Liver (tissue), 9 donors: ENCODE results near the gene INSYN1. TPM values are rescaled to one million over a fixed set of nuclear protein-coding genes. Genes with fewer than 3 reads are reported as not detected.

Experiments
- DNase-seq: peaks from one replicate; pipeline ENCODE4 v3.0.0-alpha.2; 2017; ENCODE audit warnings: low spot score
- H3K27ac ChIP-seq, 2 donors: one replicate each; pipeline ENCODE4 v1.7.0; 2013; ENCODE audit warnings: inconsistent platforms in 2 of 2, low read length in 2 of 2, control low read depth in 1 of 2, low read depth in 1 of 2, mild to moderate bottlenecking in 1 of 2
- H3K27me3 ChIP-seq, 4 donors: one replicate each; pipeline versions ENCODE4 v1.6.1 to v1.7.0; 2013; ENCODE audit warnings: low read length in 3 of 4, inconsistent platforms in 1 of 4, mild to moderate bottlenecking in 1 of 4, moderate library complexity in 1 of 4; ENCODE audit not compliant: control insufficient read depth in 4 of 4, insufficient read depth in 4 of 4
- H3K36me3 ChIP-seq, 4 donors: one replicate each; pipeline versions ENCODE4 v1.6.1 to v1.7.0; 2013; ENCODE audit warnings: low read length in 3 of 4, mild to moderate bottlenecking in 3 of 4, low read depth in 1 of 4, moderate library complexity in 1 of 4; ENCODE audit not compliant: control insufficient read depth in 4 of 4, insufficient read depth in 3 of 4
- H3K4me1 ChIP-seq, 4 donors: one replicate each; pipeline versions ENCODE4 v1.6.1 to v1.7.0; 2013; ENCODE audit warnings: low read length in 3 of 4, mild to moderate bottlenecking in 3 of 4, moderate library complexity in 1 of 4; ENCODE audit not compliant: control insufficient read depth in 4 of 4, insufficient read depth in 4 of 4
- H3K4me3 ChIP-seq, 3 donors: one replicate each; pipeline versions ENCODE4 v1.6.1 to v1.7.0; 2013; ENCODE audit warnings: low read length in 3 of 3, control low read depth in 1 of 3, low read depth in 1 of 3, mild to moderate bottlenecking in 1 of 3
- H3K9ac ChIP-seq, 2 donors: one replicate each; pipeline ENCODE4 v1.7.0; 2013; ENCODE audit warnings: low read length in 2 of 2, mild to moderate bottlenecking in 2 of 2, moderate library complexity in 2 of 2, control low read depth in 1 of 2, low read depth in 1 of 2
- H3K9me3 ChIP-seq, 4 donors: one replicate each; pipeline versions ENCODE4 v1.6.1 to v1.7.0; 2013; ENCODE audit warnings: low read length in 3 of 4; ENCODE audit not compliant: control insufficient read depth in 4 of 4
- EGR1 ChIP-seq, 2 donors: IDR thresholded peaks; 2 replicates each; pipeline ENCODE4 v1.6.1; 2016 to 2018; ENCODE audit warnings: antibody characterized with exemption in 2 of 2, low read depth in 2 of 2
- FOXA1 ChIP-seq: IDR thresholded peaks from 2 replicates; pipeline ENCODE4 v1.6.1; 2016; ENCODE audit warnings: antibody characterized with exemption
- FOXA2 ChIP-seq: IDR thresholded peaks from 2 replicates; pipeline ENCODE4 v1.6.1; 2016; ENCODE audit warnings: antibody characterized with exemption
- GABPA ChIP-seq, 2 donors: IDR thresholded peaks in 1 of 2; conservative IDR thresholded peaks in 1 of 2; 2 replicates each; pipeline ENCODE4 v1.6.1; 2016; ENCODE audit warnings: antibody characterized with exemption in 2 of 2, mild to moderate bottlenecking in 1 of 2, moderate library complexity in 1 of 2
- HNF4A ChIP-seq, 2 donors: conservative IDR thresholded peaks; 2 replicates each; pipeline ENCODE4 v1.6.1; 2016; ENCODE audit warnings: antibody characterized with exemption in 2 of 2, mild to moderate bottlenecking in 2 of 2
- HNF4G ChIP-seq: IDR thresholded peaks from 2 replicates; pipeline ENCODE4 v1.6.1; 2016; ENCODE audit warnings: antibody characterized with exemption
- JUND ChIP-seq, 2 donors: IDR thresholded peaks; 2 replicates each; pipeline ENCODE4 v1.6.1; 2016; ENCODE audit warnings: antibody characterized with exemption in 2 of 2
- NR2F2 ChIP-seq: IDR thresholded peaks from 2 replicates; pipeline ENCODE4 v1.6.1; 2016; ENCODE audit warnings: antibody characterized with exemption
- RAD21 ChIP-seq, 2 donors: IDR thresholded peaks; 2 replicates each; pipeline ENCODE4 v1.6.1; 2016; ENCODE audit warnings: antibody characterized with exemption in 2 of 2, mild to moderate bottlenecking in 2 of 2
- RXRA ChIP-seq, 2 donors: IDR thresholded peaks; 2 replicates each; pipeline ENCODE4 v1.6.1; 2017 to 2018; ENCODE audit warnings: antibody characterized with exemption in 2 of 2, mild to moderate bottlenecking in 1 of 2
- SP1 ChIP-seq: IDR thresholded peaks from 2 replicates; pipeline ENCODE4 v1.6.1; 2018; ENCODE audit warnings: antibody characterized with exemption, mild to moderate bottlenecking
- TAF1 ChIP-seq: conservative IDR thresholded peaks from 2 replicates; pipeline ENCODE4 v1.6.1; 2016; ENCODE audit warnings: antibody characterized with exemption, mild to moderate bottlenecking
- YY1 ChIP-seq: IDR thresholded peaks from 2 replicates; pipeline ENCODE4 v1.6.1; 2016; ENCODE audit warnings: antibody characterized with exemption, mild to moderate bottlenecking
- WGBS: extraction: QIAGEN DNeasy Blood & Tissue Kit; methylation state at CpG from one replicate; pipeline ENCODE4 v1.1.7; 2013; 5-methylcytosine and 5-hydroxymethylcytosine counted together
- polyA plus RNA-seq, 2 donors: library from polyadenylated mRNA; stranded (reverse) in 1 of 2; unstranded in 1 of 2; fragments of 200-250 nt in 1 of 2; fragments of >200 nt in 1 of 2; fragmentation: Nextera tagmentation in 1 of 2; extraction: Ambion mirVana in 1 of 2; gene quantifications; one replicate each; pipeline versions ENCODE4 v1.2.1 to v1.2.3, GENCODE V29; 2013 to 2015
- total RNA-seq, 2 donors: library from RNA; depleted of rRNA; stranded (reverse); fragments of >200 nt; gene quantifications; one replicate each; pipeline ENCODE4 v1.2.3, GENCODE V29; 2014
- TF ChIP-seq, protein P1 (sequence below): fragments of 150-350 bp; IDR thresholded peaks from 2 replicates; pipeline ENCODE4 v1.5.1; 2017; ENCODE audit warnings: improper control_type of control experiment, low read depth, low read length; ENCODE audit not compliant: missing input control
- TF ChIP-seq, protein P2 (sequence below): IDR thresholded peaks from 2 replicates; pipeline ENCODE4 v1.6.1; 2016; ENCODE audit warnings: antibody characterized with exemption
- TF ChIP-seq, protein P3 (sequence below): IDR thresholded peaks from 2 replicates; pipeline ENCODE4 v1.6.1; 2016; ENCODE audit warnings: antibody characterized with exemption, mild to moderate bottlenecking
- TF ChIP-seq, protein P4 (sequence below): IDR thresholded peaks from 2 replicates; pipeline ENCODE4 v1.6.1; 2016; ENCODE audit warnings: antibody characterized with exemption
- TF ChIP-seq, protein P5 (sequence below): IDR thresholded peaks from 2 replicates; pipeline ENCODE4 v1.6.1; 2016; ENCODE audit warnings: antibody characterized with exemption
- donor health status: healthy.
- donor health status: healthy.
- donor health status: healthy.
- donor health status: healthy.
- donor health status: healthy.

Gene INSYN1
- total and polyA plus RNA-seq, 4 donors, result 0.16 to 0.37 (median 0.25) TPM; not detected in 1

DNA sequence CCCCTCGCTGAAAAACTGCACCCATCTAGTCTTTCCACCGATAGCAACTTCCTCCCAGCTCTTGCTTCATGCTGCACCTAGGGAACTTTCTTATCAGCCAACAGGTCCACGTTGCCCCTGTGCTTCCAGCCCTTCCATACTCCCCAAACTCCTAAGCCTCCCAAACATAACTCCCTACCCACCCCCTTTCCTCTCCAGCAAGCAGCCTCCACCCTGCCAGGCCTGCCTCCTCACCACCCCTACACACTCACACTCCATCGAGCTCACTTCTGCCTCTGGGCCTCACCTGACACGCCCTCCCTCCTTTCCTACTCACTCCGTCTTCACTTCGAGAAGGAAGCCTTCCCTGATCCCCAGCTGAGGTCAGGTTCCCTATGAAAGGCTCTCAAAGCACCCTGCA lies 8.1 kb downstream of the INSYN1 start:
- no peak overlapping the region for H3K4me3 ChIP-seq
- H3K9me3 ChIP-seq, result no peaks in the 10 kb centered on the region
- DNase-seq, result no peak
- no peak overlapping the region for H3K27ac ChIP-seq
- H3K36me3 ChIP-seq, result no peaks in the 10 kb centered on the region
- 78% methylated on average over 7 of the region's 7 CpGs for WGBS
- no peak overlapping the region for H3K9ac ChIP-seq
- no peak for TF ChIP-seq RAD21 (IDR thresholded peaks at IDR 0.05)
- no peak for TF ChIP-seq HNF4A (conservative IDR thresholded peaks at IDR 0.05)
- TF ChIP-seq HNF4G, result no peak
- TF ChIP-seq, protein P1, sequence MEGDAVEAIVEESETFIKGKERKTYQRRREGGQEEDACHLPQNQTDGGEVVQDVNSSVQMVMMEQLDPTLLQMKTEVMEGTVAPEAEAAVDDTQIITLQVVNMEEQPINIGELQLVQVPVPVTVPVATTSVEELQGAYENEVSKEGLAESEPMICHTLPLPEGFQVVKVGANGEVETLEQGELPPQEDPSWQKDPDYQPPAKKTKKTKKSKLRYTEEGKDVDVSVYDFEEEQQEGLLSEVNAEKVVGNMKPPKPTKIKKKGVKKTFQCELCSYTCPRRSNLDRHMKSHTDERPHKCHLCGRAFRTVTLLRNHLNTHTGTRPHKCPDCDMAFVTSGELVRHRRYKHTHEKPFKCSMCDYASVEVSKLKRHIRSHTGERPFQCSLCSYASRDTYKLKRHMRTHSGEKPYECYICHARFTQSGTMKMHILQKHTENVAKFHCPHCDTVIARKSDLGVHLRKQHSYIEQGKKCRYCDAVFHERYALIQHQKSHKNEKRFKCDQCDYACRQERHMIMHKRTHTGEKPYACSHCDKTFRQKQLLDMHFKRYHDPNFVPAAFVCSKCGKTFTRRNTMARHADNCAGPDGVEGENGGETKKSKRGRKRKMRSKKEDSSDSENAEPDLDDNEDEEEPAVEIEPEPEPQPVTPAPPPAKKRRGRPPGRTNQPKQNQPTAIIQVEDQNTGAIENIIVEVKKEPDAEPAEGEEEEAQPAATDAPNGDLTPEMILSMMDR, result no peak
- TF ChIP-seq FOXA1, result no peak
- TF ChIP-seq, protein P2, sequence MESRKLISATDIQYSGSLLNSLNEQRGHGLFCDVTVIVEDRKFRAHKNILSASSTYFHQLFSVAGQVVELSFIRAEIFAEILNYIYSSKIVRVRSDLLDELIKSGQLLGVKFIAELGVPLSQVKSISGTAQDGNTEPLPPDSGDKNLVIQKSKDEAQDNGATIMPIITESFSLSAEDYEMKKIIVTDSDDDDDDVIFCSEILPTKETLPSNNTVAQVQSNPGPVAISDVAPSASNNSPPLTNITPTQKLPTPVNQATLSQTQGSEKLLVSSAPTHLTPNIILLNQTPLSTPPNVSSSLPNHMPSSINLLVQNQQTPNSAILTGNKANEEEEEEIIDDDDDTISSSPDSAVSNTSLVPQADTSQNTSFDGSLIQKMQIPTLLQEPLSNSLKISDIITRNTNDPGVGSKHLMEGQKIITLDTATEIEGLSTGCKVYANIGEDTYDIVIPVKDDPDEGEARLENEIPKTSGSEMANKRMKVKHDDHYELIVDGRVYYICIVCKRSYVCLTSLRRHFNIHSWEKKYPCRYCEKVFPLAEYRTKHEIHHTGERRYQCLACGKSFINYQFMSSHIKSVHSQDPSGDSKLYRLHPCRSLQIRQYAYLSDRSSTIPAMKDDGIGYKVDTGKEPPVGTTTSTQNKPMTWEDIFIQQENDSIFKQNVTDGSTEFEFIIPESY, result no peak
- H3K4me1 ChIP-seq, result peaks cover 0 to 9% (median 7%) of the 10 kb centered on the region in 4 donors
- no peaks in the 10 kb centered on the region for H3K27me3 ChIP-seq

DNA sequence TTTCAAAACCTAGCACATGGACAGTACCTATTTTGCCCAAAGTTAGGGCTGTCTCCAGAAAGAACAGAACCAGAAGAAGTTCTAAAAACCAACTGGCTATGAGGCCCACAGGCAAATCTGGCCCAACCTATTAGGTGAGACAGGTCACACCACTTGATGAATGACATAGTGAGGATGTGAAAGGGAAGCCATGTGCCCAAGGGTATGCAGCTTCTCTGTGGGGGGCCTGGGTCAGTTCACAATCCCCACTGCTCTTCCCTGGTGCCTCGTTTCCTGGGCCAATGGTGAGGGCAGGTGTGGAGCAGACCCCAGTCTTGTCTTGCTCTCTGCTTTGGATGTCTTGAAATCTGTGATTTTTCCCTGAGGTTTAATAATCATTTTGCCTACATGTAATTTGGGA lies 8.9 kb downstream of the INSYN1 start:
- no peaks in the 10 kb centered on the region for H3K36me3 ChIP-seq
- no peak overlapping the region for H3K27ac ChIP-seq
- WGBS, result 69% methylated on average over 1 of the region's 1 CpG
- no peaks in the 10 kb centered on the region for H3K27me3 ChIP-seq
- no peak overlapping the region for H3K9ac ChIP-seq
- DNase-seq, result no peak
- peaks cover 0 to 9% (median 7%) of the 10 kb centered on the region in 4 donors for H3K4me1 ChIP-seq
- TF ChIP-seq RAD21 (IDR thresholded peaks at IDR 0.05) (no peak), NR2F2 (no peak), TAF1 (no peak), FOXA1 (no peak), EGR1 (IDR thresholded peaks at IDR 0.05; ENCODE audit: low read depth in 2 of 2) (no peak), FOXA2 (no peak), JUND (IDR thresholded peaks at IDR 0.05) (no peak), SP1 (no peak), RXRA (IDR thresholded peaks at IDR 0.05) (no peak), YY1 (no peak), GABPA (IDR thresholded peaks at IDR 0.05 in 1 of 2, conservative IDR thresholded peaks at IDR 0.05 in 1 of 2) (no peak), HNF4G (no peak), HNF4A (conservative IDR thresholded peaks at IDR 0.05) (no peak)
- TF ChIP-seq, protein P1, result no peak
- TF ChIP-seq, protein P3, sequence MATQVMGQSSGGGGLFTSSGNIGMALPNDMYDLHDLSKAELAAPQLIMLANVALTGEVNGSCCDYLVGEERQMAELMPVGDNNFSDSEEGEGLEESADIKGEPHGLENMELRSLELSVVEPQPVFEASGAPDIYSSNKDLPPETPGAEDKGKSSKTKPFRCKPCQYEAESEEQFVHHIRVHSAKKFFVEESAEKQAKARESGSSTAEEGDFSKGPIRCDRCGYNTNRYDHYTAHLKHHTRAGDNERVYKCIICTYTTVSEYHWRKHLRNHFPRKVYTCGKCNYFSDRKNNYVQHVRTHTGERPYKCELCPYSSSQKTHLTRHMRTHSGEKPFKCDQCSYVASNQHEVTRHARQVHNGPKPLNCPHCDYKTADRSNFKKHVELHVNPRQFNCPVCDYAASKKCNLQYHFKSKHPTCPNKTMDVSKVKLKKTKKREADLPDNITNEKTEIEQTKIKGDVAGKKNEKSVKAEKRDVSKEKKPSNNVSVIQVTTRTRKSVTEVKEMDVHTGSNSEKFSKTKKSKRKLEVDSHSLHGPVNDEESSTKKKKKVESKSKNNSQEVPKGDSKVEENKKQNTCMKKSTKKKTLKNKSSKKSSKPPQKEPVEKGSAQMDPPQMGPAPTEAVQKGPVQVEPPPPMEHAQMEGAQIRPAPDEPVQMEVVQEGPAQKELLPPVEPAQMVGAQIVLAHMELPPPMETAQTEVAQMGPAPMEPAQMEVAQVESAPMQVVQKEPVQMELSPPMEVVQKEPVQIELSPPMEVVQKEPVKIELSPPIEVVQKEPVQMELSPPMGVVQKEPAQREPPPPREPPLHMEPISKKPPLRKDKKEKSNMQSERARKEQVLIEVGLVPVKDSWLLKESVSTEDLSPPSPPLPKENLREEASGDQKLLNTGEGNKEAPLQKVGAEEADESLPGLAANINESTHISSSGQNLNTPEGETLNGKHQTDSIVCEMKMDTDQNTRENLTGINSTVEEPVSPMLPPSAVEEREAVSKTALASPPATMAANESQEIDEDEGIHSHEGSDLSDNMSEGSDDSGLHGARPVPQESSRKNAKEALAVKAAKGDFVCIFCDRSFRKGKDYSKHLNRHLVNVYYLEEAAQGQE, result no peak
- TF ChIP-seq, protein P2, result no peak
- TF ChIP-seq, protein P4, sequence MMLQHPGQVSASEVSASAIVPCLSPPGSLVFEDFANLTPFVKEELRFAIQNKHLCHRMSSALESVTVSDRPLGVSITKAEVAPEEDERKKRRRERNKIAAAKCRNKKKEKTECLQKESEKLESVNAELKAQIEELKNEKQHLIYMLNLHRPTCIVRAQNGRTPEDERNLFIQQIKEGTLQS, result no peak
- TF ChIP-seq, protein P5, sequence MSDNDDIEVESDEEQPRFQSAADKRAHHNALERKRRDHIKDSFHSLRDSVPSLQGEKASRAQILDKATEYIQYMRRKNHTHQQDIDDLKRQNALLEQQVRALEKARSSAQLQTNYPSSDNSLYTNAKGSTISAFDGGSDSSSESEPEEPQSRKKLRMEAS, result no peak
- H3K4me3 ChIP-seq, result no peak overlapping the region
- H3K9me3 ChIP-seq, result no peaks in the 10 kb centered on the region
